Neural progenitor cell (in vitro differentiated cells): Measurements from ENCODE around the gene MON1A.

Source experiments
- CTCF ChIP-seq: fragments of 200-600 bp; sonication (generic); IDR thresholded peaks from 2 replicates; pipeline ENCODE4 v1.5.1; 2017; ENCODE audit warnings: antibody characterized with exemption, mild to moderate bottlenecking
- EZH2 ChIP-seq: fragments of 200-600 bp; sonication (generic); IDR thresholded peaks from 2 replicates; pipeline ENCODE4 v1.6.1; 2017; ENCODE audit warnings: antibody characterized with exemption, mild to moderate bottlenecking, moderate library complexity

GRCh38 chr3:49898991-49899390 lies 30.6 kb downstream of the MON1A start:
- TF ChIP-seq EZH2: no peak
- TF ChIP-seq CTCF: no peak
